A673 (cell line): ENCODE results near the gene DUS1L.

Experiments used
- EZH2 ChIP-seq: fragments of 200-600 bp; sonication (generic); IDR thresholded peaks from 2 replicates; pipeline ENCODE4 v1.6.1; 2017; ENCODE audit warnings: borderline replicate concordance, low read depth, mild to moderate bottlenecking, mixed read lengths, antibody characterized with exemption, low read length; ENCODE audit not compliant: poor library complexity, severe bottlenecking
- TF ChIP-seq, protein P1 (sequence below): fragments of 300-800, 200-600 bp; sonication (generic); conservative IDR thresholded peaks from 2 replicates; pipeline ENCODE4 v1.5.1; 2017; ENCODE audit warnings: low read depth, mild to moderate bottlenecking, antibody characterized with exemption, low read length, moderate library complexity, mixed read lengths

DNA sequence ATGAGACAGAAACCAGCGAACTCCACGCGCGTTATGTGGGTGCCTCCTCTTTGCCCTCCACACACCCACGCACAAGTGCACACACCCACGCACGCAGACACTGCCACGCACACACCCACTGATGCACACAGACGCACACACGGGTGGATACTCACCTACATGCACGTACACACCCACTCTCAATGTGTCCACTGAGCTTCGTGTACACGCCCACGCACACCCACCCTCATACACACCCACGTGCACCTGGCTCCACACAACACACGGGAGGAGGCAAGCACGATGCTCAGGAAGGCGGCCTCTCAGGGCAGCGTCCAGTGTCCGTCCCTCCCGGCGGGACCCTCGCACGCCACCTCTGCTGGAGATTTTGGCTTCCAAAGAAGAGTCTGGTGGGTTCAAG, 18.2 kb downstream of the DUS1L start:
- TF ChIP-seq, protein P1, sequence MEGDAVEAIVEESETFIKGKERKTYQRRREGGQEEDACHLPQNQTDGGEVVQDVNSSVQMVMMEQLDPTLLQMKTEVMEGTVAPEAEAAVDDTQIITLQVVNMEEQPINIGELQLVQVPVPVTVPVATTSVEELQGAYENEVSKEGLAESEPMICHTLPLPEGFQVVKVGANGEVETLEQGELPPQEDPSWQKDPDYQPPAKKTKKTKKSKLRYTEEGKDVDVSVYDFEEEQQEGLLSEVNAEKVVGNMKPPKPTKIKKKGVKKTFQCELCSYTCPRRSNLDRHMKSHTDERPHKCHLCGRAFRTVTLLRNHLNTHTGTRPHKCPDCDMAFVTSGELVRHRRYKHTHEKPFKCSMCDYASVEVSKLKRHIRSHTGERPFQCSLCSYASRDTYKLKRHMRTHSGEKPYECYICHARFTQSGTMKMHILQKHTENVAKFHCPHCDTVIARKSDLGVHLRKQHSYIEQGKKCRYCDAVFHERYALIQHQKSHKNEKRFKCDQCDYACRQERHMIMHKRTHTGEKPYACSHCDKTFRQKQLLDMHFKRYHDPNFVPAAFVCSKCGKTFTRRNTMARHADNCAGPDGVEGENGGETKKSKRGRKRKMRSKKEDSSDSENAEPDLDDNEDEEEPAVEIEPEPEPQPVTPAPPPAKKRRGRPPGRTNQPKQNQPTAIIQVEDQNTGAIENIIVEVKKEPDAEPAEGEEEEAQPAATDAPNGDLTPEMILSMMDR: no peak
- TF ChIP-seq EZH2: no peak
